Trophoblast cell (in vitro differentiated cells and primary cell): Measurements from ENCODE around the gene ABTB2.

Experiments used
- DNase-seq, 2 donors: peaks; one replicate each; pipeline ENCODE4 v3.0.0-alpha.2; 2016
- H2AFZ ChIP-seq: 2 replicates; pipeline ENCODE4 v1.6.1; 2013; ENCODE audit warnings: low read length, moderate library complexity, mild to moderate bottlenecking; ENCODE audit not compliant: insufficient read depth, poor library complexity
- H2AK5ac ChIP-seq: 2 replicates; pipeline ENCODE4 v1.6.1; 2013; ENCODE audit warnings: mild to moderate bottlenecking, low read length
- H2BK120ac ChIP-seq: 2 replicates; pipeline ENCODE4 v1.6.1; 2013; ENCODE audit warnings: low read length, mild to moderate bottlenecking, moderate library complexity; ENCODE audit not compliant: insufficient read depth, poor library complexity
- H2BK12ac ChIP-seq: 2 replicates; pipeline ENCODE4 v1.6.1; 2013; ENCODE audit warnings: mild to moderate bottlenecking, low read length, moderate library complexity
- H2BK5ac ChIP-seq: 2 replicates; pipeline ENCODE4 v1.6.1; 2013; ENCODE audit warnings: low read length, low read depth, moderate library complexity, mild to moderate bottlenecking; ENCODE audit not compliant: poor library complexity
- H3K14ac ChIP-seq: 2 replicates; pipeline ENCODE4 v1.6.1; 2013; ENCODE audit warnings: mild to moderate bottlenecking, low read length
- H3K18ac ChIP-seq: 2 replicates; pipeline ENCODE4 v1.6.1; 2013; ENCODE audit warnings: mild to moderate bottlenecking, low read length
- H3K23ac ChIP-seq: 2 replicates; pipeline ENCODE4 v1.6.1; 2013; ENCODE audit warnings: low read length
- H3K27ac ChIP-seq: 2 replicates; pipeline ENCODE4 v1.5.1; 2013; ENCODE audit warnings: low read depth, mild to moderate bottlenecking, inconsistent platforms, low read length, moderate library complexity
- H3K27me3 ChIP-seq: 2 replicates; pipeline ENCODE4 v1.6.1; 2013; ENCODE audit warnings: inconsistent platforms, mild to moderate bottlenecking, low read length, moderate library complexity; ENCODE audit not compliant: insufficient read depth
- H3K36me3 ChIP-seq, 2 experiments: 1 replicate in 1 of 2; 2 replicates in 1 of 2; pipeline ENCODE4 v1.6.1; 2013; ENCODE audit warnings: low read length in 2 of 2, mild to moderate bottlenecking in 2 of 2, moderate library complexity in 1 of 2; ENCODE audit not compliant: insufficient read depth in 2 of 2, control insufficient read depth in 1 of 2
- H3K4ac ChIP-seq: 2 replicates; pipeline ENCODE4 v1.6.1; 2013; ENCODE audit warnings: low read depth, mild to moderate bottlenecking, low read length, moderate library complexity
- H3K4me1 ChIP-seq, 2 experiments: 1 replicate in 1 of 2; 2 replicates in 1 of 2; pipeline ENCODE4 v1.6.1; 2013; ENCODE audit warnings: low read length in 2 of 2, mild to moderate bottlenecking in 2 of 2, moderate library complexity in 1 of 2; ENCODE audit not compliant: insufficient read depth in 2 of 2, control insufficient read depth in 1 of 2
- H3K4me2 ChIP-seq: 2 replicates; pipeline ENCODE4 v1.6.1; 2013; ENCODE audit warnings: inconsistent platforms, mild to moderate bottlenecking, low read length, moderate library complexity
- H3K4me3 ChIP-seq: 2 replicates; pipeline ENCODE4 v1.5.1; 2013; ENCODE audit warnings: mild to moderate bottlenecking, low read depth, low read length, inconsistent platforms
- H3K79me1 ChIP-seq: one replicate; pipeline ENCODE4 v1.6.1; 2013; ENCODE audit warnings: low read length
- H3K79me2 ChIP-seq: 2 replicates; pipeline ENCODE4 v1.6.1; 2013; ENCODE audit warnings: low read length, mild to moderate bottlenecking; ENCODE audit not compliant: control insufficient read depth, insufficient read depth, poor library complexity
- H3K9ac ChIP-seq: 2 replicates; pipeline ENCODE4 v1.6.1; 2013; ENCODE audit warnings: mild to moderate bottlenecking, low read length
- H3K9me3 ChIP-seq: 2 replicates; pipeline ENCODE4 v1.6.1; 2013; ENCODE audit warnings: low read depth, mild to moderate bottlenecking, control low read depth, inconsistent platforms, low read length; ENCODE audit not compliant: insufficient read depth
- H4K12ac ChIP-seq: 2 replicates; pipeline ENCODE4 v1.6.1; 2013; ENCODE audit warnings: low read depth, mild to moderate bottlenecking, low read length, moderate library complexity
- H4K8ac ChIP-seq: 2 replicates; pipeline ENCODE4 v1.6.1; 2013; ENCODE audit warnings: low read depth, mild to moderate bottlenecking, low read length, moderate library complexity
- H4K91ac ChIP-seq: one replicate; pipeline ENCODE4 v1.6.1; 2013; ENCODE audit warnings: low read depth, mild to moderate bottlenecking, low read length, moderate library complexity
- WGBS: extraction: QIAGEN DNeasy Blood & Tissue Kit; methylation state at CpG from one replicate; pipeline ENCODE4 v1.1.7; 2013; ENCODE audit warnings: missing lambda C conversion rate; ENCODE audit not compliant: insufficient read length, insufficient coverage; ENCODE audit errors: extremely low coverage; 5-methylcytosine and 5-hydroxymethylcytosine counted together

ABTB2 gene

GRCh38 chr11:34140149-34140548, 217.7 kb downstream of the ABTB2 start:
- Histone ChIP-seq H2BK120ac (no peak overlapping the region), H3K4ac (no peak overlapping the region), H2BK5ac (no peak overlapping the region), H3K18ac (no peak overlapping the region), H3K14ac (no peak overlapping the region), H2AK5ac (no peak overlapping the region), H3K27ac (no peak overlapping the region), H3K9ac (no peak overlapping the region), H3K79me1 (no peaks in the 10 kb centered on the region), H3K23ac (no peak overlapping the region), H4K91ac (no peak overlapping the region), H3K27me3 (no peaks in the 10 kb centered on the region), H3K9me3 (no peaks in the 10 kb centered on the region), H3K4me2 (no peak overlapping the region), H2BK12ac (no peak overlapping the region), H4K8ac (no peak overlapping the region), H4K12ac (no peak overlapping the region), H2AFZ (no peak overlapping the region), H3K79me2 (no peaks in the 10 kb centered on the region), H3K4me1 (no peaks in the 10 kb centered on the region), H3K36me3 (peaks cover 54 to 74% of the 10 kb centered on the region in 2 experiments), H3K4me3 (no peak overlapping the region)
- DNase-seq = no peak
- WGBS = no CpG with 5 or more reads among the region's 11 CpGs

- Histone ChIP-seq H3K27ac (no peak overlapping the region), H4K91ac (no peak overlapping the region), H2AK5ac (no peak overlapping the region), H4K12ac (no peak overlapping the region), H2BK5ac (no peak overlapping the region), H3K9ac (no peak overlapping the region), H2AFZ (no peak overlapping the region), H3K14ac (no peak overlapping the region), H4K8ac (no peak overlapping the region), H2BK12ac (no peak overlapping the region), H3K79me1 (no peaks in the 10 kb centered on the region), H3K4me3 (no peak overlapping the region), H3K18ac (no peak overlapping the region), H3K4ac (no peak overlapping the region), H3K27me3 (no peaks in the 10 kb centered on the region), H3K36me3 (peaks cover 51 to 78% of the 10 kb centered on the region in 2 experiments), H3K23ac (no peak overlapping the region), H3K4me1 (no peaks in the 10 kb centered on the region), H3K9me3 (no peaks in the 10 kb centered on the region), H2BK120ac (no peak overlapping the region), H3K79me2 (no peaks in the 10 kb centered on the region), H3K4me2 (no peak overlapping the region)
- no CpG with 5 or more reads among the region's 7 CpGs for WGBS
- no peak for DNase-seq
Observed at GRCh38 chr11:34139346-34139745, 218.5 kb downstream of the ABTB2 start.

GRCh38 chr11:34136420-34136819, 221.4 kb downstream of the ABTB2 start:
- WGBS = no CpG with 5 or more reads among the region's 8 CpGs
- no peak overlapping the region for H3K27ac ChIP-seq
- no peak overlapping the region for H3K23ac ChIP-seq
- H2BK12ac ChIP-seq = no peak overlapping the region
- H4K12ac ChIP-seq = no peak overlapping the region
- H3K4ac ChIP-seq = no peak overlapping the region
- no peak overlapping the region for H4K91ac ChIP-seq
- no peaks in the 10 kb centered on the region for H3K4me1 ChIP-seq
- no peaks in the 10 kb centered on the region for H3K27me3 ChIP-seq
- no peak overlapping the region for H4K8ac ChIP-seq
- no peaks in the 10 kb centered on the region for H3K79me2 ChIP-seq
- H2BK120ac ChIP-seq = no peak overlapping the region
- no peak for DNase-seq
- H2BK5ac ChIP-seq = no peak overlapping the region
- no peak overlapping the region for H2AFZ ChIP-seq
- H3K14ac ChIP-seq = no peak overlapping the region
- no peak overlapping the region for H3K9ac ChIP-seq
- H3K4me3 ChIP-seq = no peak overlapping the region
- H2AK5ac ChIP-seq = no peak overlapping the region
- peaks cover 48 to 73% of the 10 kb centered on the region in 2 experiments for H3K36me3 ChIP-seq
- no peak overlapping the region for H3K18ac ChIP-seq
- no peaks in the 10 kb centered on the region for H3K9me3 ChIP-seq
- H3K79me1 ChIP-seq = no peaks in the 10 kb centered on the region
- H3K4me2 ChIP-seq = no peak overlapping the region

- Histone ChIP-seq H3K27me3 (no peaks in the 10 kb centered on the region), H4K12ac (no peak overlapping the region), H2AK5ac (no peak overlapping the region), H2BK120ac (no peak overlapping the region), H3K18ac (no peak overlapping the region), H3K27ac (no peak overlapping the region), H3K79me1 (no peaks in the 10 kb centered on the region), H3K14ac (no peak overlapping the region), H3K4me3 (no peak overlapping the region), H3K4me2 (no peak overlapping the region), H2AFZ (no peak overlapping the region), H3K4me1 (no peaks in the 10 kb centered on the region), H4K91ac (no peak overlapping the region), H3K36me3 (peaks cover 49 to 73% of the 10 kb centered on the region in 2 experiments), H3K9me3 (no peaks in the 10 kb centered on the region), H4K8ac (no peak overlapping the region), H3K79me2 (no peaks in the 10 kb centered on the region), H2BK5ac (no peak overlapping the region), H3K23ac (no peak overlapping the region), H2BK12ac (no peak overlapping the region), H3K4ac (no peak overlapping the region), H3K9ac (no peak overlapping the region)
- no CpG with 5 or more reads among the region's 3 CpGs for WGBS
- DNase-seq = no peak
Observed at GRCh38 chr11:34135439-34135838, 222.4 kb downstream of the ABTB2 start.
